NCI-H2196 (cell line): ENCODE measurements around the gene DOK1.
A peak's percentile ranks its signal among the peaks of the same experiment; 100 is the strongest.

Experiments
- DNase-seq: peaks from one replicate; lab custom pipeline; 2025; ENCODE audit not compliant: unreplicated experiment; lab: John Stamatoyannopoulos, UW

The DOK1 gene

GRCh38 chr2:74525717-74526648, 28.5 kb upstream of the DOK1 start, which contains the start of gene DQX1:
DQX1 (minus strand) TSS chr2:74526231; CDS start chr2:74525729, 502 bp downstream.
- no peak for DNase-seq

GRCh38 chr2:74526649-74527230, 27.8 kb upstream of the DOK1 start:
- DNase-seq: no peak

GRCh38 chr2:74527741-74528140, 26.8 kb upstream of the DOK1 start:
- DNase-seq: no peak

GRCh38 chr2:74528600-74529356, 25.7 kb upstream of the DOK1 start:
- no peak for DNase-seq

- DNase-seq: peak; percentile 93
These were observed 24.9 kb upstream of the DOK1 start, which contains the start of the genes AUP1 and HTRA2 for GRCh38 chr2:74529357-74530238. AUP1 (minus strand) TSS chr2:74529706; CDS start chr2:74529629, 77 bp downstream. HTRA2 (plus strand) TSS chr2:74529933; CDS start chr2:74530007, 74 bp downstream.

- no peak for DNase-seq
These were observed 24.0 kb upstream of the DOK1 start for GRCh38 chr2:74530239-74531187.

- no peak for DNase-seq
These were observed 22.9 kb upstream of the DOK1 start for GRCh38 chr2:74531666-74532065.

- no peak for DNase-seq
These were observed 22.3 kb upstream of the DOK1 start for GRCh38 chr2:74532222-74532621.

GRCh38 chr2:74533464-74533863, 21.1 kb upstream of the DOK1 start:
- DNase-seq: no peak

- DNase-seq: no peak
These were observed 20.1 kb upstream of the DOK1 start for GRCh38 chr2:74534411-74534810.

- no peak for DNase-seq
These were observed 19.0 kb upstream of the DOK1 start for GRCh38 chr2:74535440-74535965.

- DNase-seq: no peak
These were observed 18.2 kb upstream of the DOK1 start for GRCh38 chr2:74536166-74536950.

GRCh38 chr2:74537140-74537539, 17.4 kb upstream of the DOK1 start:
- DNase-seq: no peak

- no peak for DNase-seq
These were observed 15.6 kb upstream of the DOK1 start for GRCh38 chr2:74538881-74539339.

GRCh38 chr2:74540291-74540690, 14.2 kb upstream of the DOK1 start:
- no peak for DNase-seq

GRCh38 chr2:74542978-74543377, 11.5 kb upstream of the DOK1 start:
- no peak for DNase-seq

GRCh38 chr2:74544634-74545033, 9.9 kb upstream of the DOK1 start:
- DNase-seq: no peak

- DNase-seq: no peak
These were observed 8.5 kb upstream of the DOK1 start for GRCh38 chr2:74546004-74546403.
